Cardiac muscle cell (in vitro differentiated cells and primary cell): ENCODE results near the gene UTP11. TPM values are rescaled to one million over a fixed set of nuclear protein-coding genes. Genes with fewer than 3 reads are reported as not detected.

Experiments
- DNase-seq, 2 donors: peaks; one replicate each; pipeline versions ENCODE4 v3.0.0 to v3.0.0-alpha.2; 2010 to 2017; ENCODE audit warnings: low read depth in 1 of 2, low spot score in 1 of 2
- H3K27ac ChIP-seq: fragments of 200-600 bp; sonication (generic); 2 replicates; pipeline ENCODE4 v1.5.1; 2016
- H3K27me3 ChIP-seq: fragments of 200-600 bp; sonication (generic); 2 replicates; pipeline ENCODE4 v1.6.0; 2016; ENCODE audit warnings: control low read depth
- H3K36me3 ChIP-seq: fragments of 200-600 bp; sonication (generic); 2 replicates; pipeline ENCODE4 v1.5.1; 2016; ENCODE audit warnings: control low read depth
- H3K4me1 ChIP-seq: fragments of 200-600 bp; sonication (generic); 2 replicates; pipeline ENCODE4 v1.8.1; 2017; ENCODE audit warnings: low read depth, mild to moderate bottlenecking, mixed run types
- H3K4me3 ChIP-seq: fragments of 200-600 bp; sonication (generic); 2 replicates; pipeline ENCODE4 v1.5.1; 2016; ENCODE audit warnings: mild to moderate bottlenecking
- H3K9me3 ChIP-seq: fragments of 200-600 bp; sonication (generic); 2 replicates; pipeline ENCODE4 v1.5.1; 2017; ENCODE audit warnings: low read depth, mild to moderate bottlenecking, control low read depth
- CTCF ChIP-seq: IDR thresholded peaks from 2 replicates; pipeline ENCODE4 v1.5.1; 2012; ENCODE audit warnings: low read depth, mild to moderate bottlenecking, low read length
- polyA plus RNA-seq: library from polyadenylated mRNA; unstranded; fragments of >200 nt; fragmentation: Nextera tagmentation; extraction: Ambion mirVana; gene quantifications from 2 replicates; pipeline ENCODE4 v1.2.1, GENCODE V29; 2016
- total RNA-seq: library from RNA; depleted of rRNA; stranded (reverse); fragments of >200 nt; gene quantifications from 2 replicates; pipeline ENCODE4 v1.2.3, GENCODE V29; 2016

Gene UTP11
- total and polyA plus RNA-seq, 2 experiments from 2014 or later = 57.0 to 57.7 TPM

GRCh38 chr1:38051079-38051543 lies 38.6 kb downstream of the UTP11 start:
- H3K4me1 ChIP-seq = no peaks in the 10 kb centered on the region
- H3K36me3 ChIP-seq = no peaks in the 10 kb centered on the region
- peaks cover 54% of the 10 kb centered on the region for H3K27me3 ChIP-seq
- DNase-seq = no peak
- TF ChIP-seq CTCF = no peak
- no peak overlapping the region for H3K27ac ChIP-seq
- H3K4me3 ChIP-seq = no peak overlapping the region
- H3K9me3 ChIP-seq = no peaks in the 10 kb centered on the region

- H3K9me3 ChIP-seq = no peaks in the 10 kb centered on the region
- no peak overlapping the region for H3K4me3 ChIP-seq
- TF ChIP-seq CTCF = no peak
- no peaks in the 10 kb centered on the region for H3K4me1 ChIP-seq
- peaks cover 39% of the 10 kb centered on the region for H3K27me3 ChIP-seq
- H3K27ac ChIP-seq = no peak overlapping the region
- DNase-seq = no peak
- H3K36me3 ChIP-seq = no peaks in the 10 kb centered on the region
Measured at GRCh38 chr1:38052750-38053415, 40.3 kb downstream of the UTP11 start.

DNA sequence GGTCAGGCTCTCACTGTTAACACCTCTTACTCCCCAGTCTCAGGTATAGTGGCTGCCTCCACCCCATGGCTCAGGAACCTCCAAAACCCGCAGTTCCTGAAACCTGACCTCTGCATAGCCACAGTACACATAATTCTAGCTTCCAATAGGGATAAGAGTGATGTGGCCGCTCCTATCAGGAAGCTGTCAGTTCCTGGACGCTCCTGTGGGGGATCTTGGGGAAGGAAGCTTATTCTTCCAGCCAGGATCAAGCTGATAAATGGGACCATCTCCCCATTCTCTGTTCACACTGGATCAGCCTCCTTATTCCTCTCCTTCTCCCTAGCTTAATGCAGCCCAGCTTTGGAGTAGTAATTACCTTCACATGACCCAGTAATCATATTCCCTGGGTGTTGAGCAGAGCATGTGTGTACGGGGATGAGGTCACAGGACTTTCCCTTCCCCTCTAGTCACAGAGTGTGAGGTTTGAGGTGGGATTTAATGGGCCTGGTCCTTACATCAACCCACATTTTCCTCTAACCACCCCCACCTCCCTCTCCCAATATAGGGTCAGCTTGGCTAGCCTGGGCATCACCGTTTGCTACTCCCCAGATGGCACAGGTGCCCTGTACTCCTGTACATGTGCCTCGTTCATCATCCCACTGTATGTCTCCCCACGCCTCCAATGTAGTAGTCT lies 41.0 kb downstream of the UTP11 start:
- no peak for DNase-seq
- H3K4me1 ChIP-seq = no peaks in the 10 kb centered on the region
- H3K27ac ChIP-seq = no peak overlapping the region
- no peaks in the 10 kb centered on the region for H3K36me3 ChIP-seq
- H3K9me3 ChIP-seq = no peaks in the 10 kb centered on the region
- peaks cover 32% of the 10 kb centered on the region for H3K27me3 ChIP-seq
- no peak overlapping the region for H3K4me3 ChIP-seq
- TF ChIP-seq CTCF = no peak

DNA sequence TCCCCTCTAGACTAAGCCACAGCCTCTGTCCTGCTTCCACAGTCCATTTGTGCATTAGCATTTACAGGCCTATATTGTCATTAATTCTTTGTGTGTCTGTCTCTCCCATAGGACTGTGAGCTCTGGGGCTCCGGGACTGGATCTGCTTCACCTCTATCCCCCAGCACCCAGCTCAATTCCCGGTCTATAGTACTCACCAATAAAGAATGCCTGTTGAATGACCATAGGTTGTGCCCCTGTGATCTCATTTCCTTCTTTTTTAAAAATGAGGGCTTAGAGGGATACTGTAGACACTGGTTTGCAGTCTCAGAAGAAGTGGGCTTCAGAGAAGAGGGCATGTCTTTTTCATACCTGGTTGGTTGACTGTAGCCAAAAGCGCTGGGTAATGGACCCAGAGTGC lies 42.9 kb downstream of the UTP11 start:
- Histone ChIP-seq H3K4me1 (no peaks in the 10 kb centered on the region), H3K27ac (no peak overlapping the region), H3K27me3 (peaks cover 25% of the 10 kb centered on the region), H3K4me3 (no peak overlapping the region), H3K36me3 (no peaks in the 10 kb centered on the region), H3K9me3 (no peaks in the 10 kb centered on the region)
- DNase-seq = no peak
- TF ChIP-seq CTCF = no peak

DNA sequence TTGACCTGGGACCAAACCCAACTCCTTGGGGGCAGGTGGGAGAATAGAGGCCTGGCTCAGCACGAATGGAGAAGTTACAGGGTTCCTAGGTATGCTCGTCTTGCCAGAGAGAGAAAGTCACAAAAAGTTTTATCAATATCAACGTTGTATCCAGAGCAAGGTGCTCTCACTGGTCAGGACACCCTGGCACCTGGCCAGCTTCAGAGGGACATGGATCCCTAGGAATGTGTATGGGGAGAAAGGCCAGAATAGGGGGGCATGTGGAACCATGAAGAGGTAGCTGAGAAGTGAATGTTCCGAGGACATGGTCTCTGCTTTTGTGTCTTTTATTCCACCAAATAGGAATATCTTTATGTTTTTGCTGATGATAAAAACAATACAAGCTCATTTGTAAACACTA lies 43.4 kb downstream of the UTP11 start:
- Histone ChIP-seq H3K4me1 (no peaks in the 10 kb centered on the region), H3K9me3 (no peaks in the 10 kb centered on the region), H3K36me3 (no peaks in the 10 kb centered on the region), H3K27me3 (peaks cover 25% of the 10 kb centered on the region), H3K27ac (no peak overlapping the region), H3K4me3 (no peak overlapping the region)
- TF ChIP-seq CTCF = no peak
- DNase-seq = no peak
